ENCODE measurements around the gene STAU1. TPM values are rescaled to one million over a fixed set of nuclear protein-coding genes. Genes with fewer than 3 reads are reported as not detected.

The STAU1 gene
- total and polyA plus RNA-seq, 4 donors: 53.5 to 89.2 (median 65.2) TPM

DNA sequence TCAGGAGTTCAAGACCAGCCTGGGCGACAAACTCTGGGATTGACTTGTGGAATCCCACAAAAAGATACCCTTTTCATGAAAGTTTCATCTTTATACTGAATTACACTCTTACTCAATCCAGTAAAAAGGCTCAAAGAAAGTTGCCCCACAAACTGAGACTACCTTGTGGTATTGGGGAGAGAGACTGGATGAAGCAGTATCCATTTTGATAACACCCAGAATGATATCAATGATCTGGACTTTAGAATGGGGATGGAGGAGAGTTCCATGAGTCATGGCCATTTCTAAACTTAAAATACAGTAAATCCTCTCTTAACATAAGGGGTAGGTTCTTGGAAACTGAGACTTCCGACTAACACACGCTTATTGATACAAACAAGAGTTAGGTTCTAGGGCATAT lies 4.7 kb downstream of the STAU1 start:
- Histone ChIP-seq H3K4me1 (ENCODE audit: control insufficient read depth in 4 of 4, insufficient read depth in 4 of 4, low read length in 3 of 4) (peaks cover 19 to 50% (median 29%) of the 10 kb centered on the region in 4 donors), H3K9ac (ENCODE audit: low read depth in 1 of 2, low read length in 2 of 2) (no peak overlapping the region), H3K36me3 (ENCODE audit: control insufficient read depth in 4 of 4, insufficient read depth in 3 of 4, low read depth in 1 of 4, low read length in 3 of 4) (peaks cover 0 to 2% (median 0%) of the 10 kb centered on the region in 4 donors), H3K9me3 (ENCODE audit: control insufficient read depth in 4 of 4, low read length in 3 of 4) (no peaks in the 10 kb centered on the region), H3K27me3 (ENCODE audit: control insufficient read depth in 4 of 4, insufficient read depth in 4 of 4, low read length in 3 of 4) (no peaks in the 10 kb centered on the region), H3K4me3 (ENCODE audit: low read depth in 1 of 3, low read length in 3 of 3) (no peak overlapping the region), H3K27ac (ENCODE audit: low read depth in 1 of 2, low read length in 2 of 2) (peak overlapping the region; percentile 13 to 49)
- TF ChIP-seq FOXA1 (IDR thresholded peaks at IDR 0.05) (no peak), HNF4A (conservative IDR thresholded peaks at IDR 0.05) (peak in 1 of 2 donors; percentile 25)
- WGBS: 96% methylated on average over 3 of the region's 3 CpGs
- DNase-seq (ENCODE audit: low spot score): no peak

DNA sequence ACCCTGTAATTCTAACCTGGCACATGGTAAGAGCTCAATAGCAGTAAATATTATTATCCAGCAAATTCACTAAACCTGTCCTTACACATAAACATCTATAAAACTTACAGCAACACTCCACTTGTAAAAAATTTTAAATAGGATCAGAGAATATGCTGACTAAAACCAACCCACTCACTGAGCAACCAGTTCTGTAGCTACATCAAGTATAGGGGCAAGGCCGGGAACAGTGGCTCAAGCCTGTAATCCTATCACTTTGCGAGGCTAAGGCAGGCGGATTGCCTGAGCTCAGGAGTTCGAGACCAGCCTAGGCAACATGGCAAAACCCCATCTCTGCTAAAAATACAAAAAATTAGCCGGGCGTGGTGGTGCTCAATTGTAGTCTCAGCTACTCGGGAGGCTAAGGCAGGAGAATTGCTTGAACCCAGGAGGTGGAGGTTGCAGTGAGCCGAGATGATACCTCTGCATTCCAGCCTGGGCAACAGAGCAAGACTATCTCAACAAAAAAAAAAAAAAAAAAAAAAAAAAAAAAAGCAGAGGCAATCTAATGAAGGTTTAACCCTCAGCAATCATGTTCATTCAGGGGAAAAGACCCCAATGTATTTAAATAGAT lies 6.8 kb downstream of the STAU1 start:
- Histone ChIP-seq H3K9me3 (ENCODE audit: control insufficient read depth in 4 of 4, low read length in 3 of 4) (no peaks in the 10 kb centered on the region), H3K9ac (ENCODE audit: low read depth in 1 of 2, low read length in 2 of 2) (no peak overlapping the region), H3K27me3 (ENCODE audit: control insufficient read depth in 4 of 4, insufficient read depth in 4 of 4, low read length in 3 of 4) (no peaks in the 10 kb centered on the region), H3K27ac (ENCODE audit: low read depth in 1 of 2, low read length in 2 of 2) (peak overlapping the region in 1 of 2 donors; percentile 83), H3K36me3 (ENCODE audit: control insufficient read depth in 4 of 4, insufficient read depth in 3 of 4, low read depth in 1 of 4, low read length in 3 of 4) (peaks cover 0 to 3% (median under 1%) of the 10 kb centered on the region in 4 donors), H3K4me3 (ENCODE audit: low read depth in 1 of 3, low read length in 3 of 3) (no peak overlapping the region), H3K4me1 (ENCODE audit: control insufficient read depth in 4 of 4, insufficient read depth in 4 of 4, low read length in 3 of 4) (peaks cover 19 to 54% (median 30%) of the 10 kb centered on the region in 4 donors)
- TF ChIP-seq, protein P1, sequence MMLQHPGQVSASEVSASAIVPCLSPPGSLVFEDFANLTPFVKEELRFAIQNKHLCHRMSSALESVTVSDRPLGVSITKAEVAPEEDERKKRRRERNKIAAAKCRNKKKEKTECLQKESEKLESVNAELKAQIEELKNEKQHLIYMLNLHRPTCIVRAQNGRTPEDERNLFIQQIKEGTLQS (IDR thresholded peaks at IDR 0.05): no peak
- TF ChIP-seq HNF4G (IDR thresholded peaks at IDR 0.05) (no peak), FOXA2 (IDR thresholded peaks at IDR 0.05) (no peak), RXRA (IDR thresholded peaks at IDR 0.05) (no peak), NR2F2 (IDR thresholded peaks at IDR 0.05) (no peak), JUND (IDR thresholded peaks at IDR 0.05) (no peak), TAF1 (conservative IDR thresholded peaks at IDR 0.05) (no peak), FOXA1 (IDR thresholded peaks at IDR 0.05) (no peak), HNF4A (conservative IDR thresholded peaks at IDR 0.05) (no peak), RAD21 (IDR thresholded peaks at IDR 0.05) (no peak), EGR1 (IDR thresholded peaks at IDR 0.05; ENCODE audit: low read depth in 2 of 2) (no peak), SP1 (IDR thresholded peaks at IDR 0.05) (no peak)
- TF ChIP-seq, protein P2, sequence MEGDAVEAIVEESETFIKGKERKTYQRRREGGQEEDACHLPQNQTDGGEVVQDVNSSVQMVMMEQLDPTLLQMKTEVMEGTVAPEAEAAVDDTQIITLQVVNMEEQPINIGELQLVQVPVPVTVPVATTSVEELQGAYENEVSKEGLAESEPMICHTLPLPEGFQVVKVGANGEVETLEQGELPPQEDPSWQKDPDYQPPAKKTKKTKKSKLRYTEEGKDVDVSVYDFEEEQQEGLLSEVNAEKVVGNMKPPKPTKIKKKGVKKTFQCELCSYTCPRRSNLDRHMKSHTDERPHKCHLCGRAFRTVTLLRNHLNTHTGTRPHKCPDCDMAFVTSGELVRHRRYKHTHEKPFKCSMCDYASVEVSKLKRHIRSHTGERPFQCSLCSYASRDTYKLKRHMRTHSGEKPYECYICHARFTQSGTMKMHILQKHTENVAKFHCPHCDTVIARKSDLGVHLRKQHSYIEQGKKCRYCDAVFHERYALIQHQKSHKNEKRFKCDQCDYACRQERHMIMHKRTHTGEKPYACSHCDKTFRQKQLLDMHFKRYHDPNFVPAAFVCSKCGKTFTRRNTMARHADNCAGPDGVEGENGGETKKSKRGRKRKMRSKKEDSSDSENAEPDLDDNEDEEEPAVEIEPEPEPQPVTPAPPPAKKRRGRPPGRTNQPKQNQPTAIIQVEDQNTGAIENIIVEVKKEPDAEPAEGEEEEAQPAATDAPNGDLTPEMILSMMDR (IDR thresholded peaks at IDR 0.05; ENCODE audit: low read depth, low read length, missing input control): no peak
- TF ChIP-seq, protein P3, sequence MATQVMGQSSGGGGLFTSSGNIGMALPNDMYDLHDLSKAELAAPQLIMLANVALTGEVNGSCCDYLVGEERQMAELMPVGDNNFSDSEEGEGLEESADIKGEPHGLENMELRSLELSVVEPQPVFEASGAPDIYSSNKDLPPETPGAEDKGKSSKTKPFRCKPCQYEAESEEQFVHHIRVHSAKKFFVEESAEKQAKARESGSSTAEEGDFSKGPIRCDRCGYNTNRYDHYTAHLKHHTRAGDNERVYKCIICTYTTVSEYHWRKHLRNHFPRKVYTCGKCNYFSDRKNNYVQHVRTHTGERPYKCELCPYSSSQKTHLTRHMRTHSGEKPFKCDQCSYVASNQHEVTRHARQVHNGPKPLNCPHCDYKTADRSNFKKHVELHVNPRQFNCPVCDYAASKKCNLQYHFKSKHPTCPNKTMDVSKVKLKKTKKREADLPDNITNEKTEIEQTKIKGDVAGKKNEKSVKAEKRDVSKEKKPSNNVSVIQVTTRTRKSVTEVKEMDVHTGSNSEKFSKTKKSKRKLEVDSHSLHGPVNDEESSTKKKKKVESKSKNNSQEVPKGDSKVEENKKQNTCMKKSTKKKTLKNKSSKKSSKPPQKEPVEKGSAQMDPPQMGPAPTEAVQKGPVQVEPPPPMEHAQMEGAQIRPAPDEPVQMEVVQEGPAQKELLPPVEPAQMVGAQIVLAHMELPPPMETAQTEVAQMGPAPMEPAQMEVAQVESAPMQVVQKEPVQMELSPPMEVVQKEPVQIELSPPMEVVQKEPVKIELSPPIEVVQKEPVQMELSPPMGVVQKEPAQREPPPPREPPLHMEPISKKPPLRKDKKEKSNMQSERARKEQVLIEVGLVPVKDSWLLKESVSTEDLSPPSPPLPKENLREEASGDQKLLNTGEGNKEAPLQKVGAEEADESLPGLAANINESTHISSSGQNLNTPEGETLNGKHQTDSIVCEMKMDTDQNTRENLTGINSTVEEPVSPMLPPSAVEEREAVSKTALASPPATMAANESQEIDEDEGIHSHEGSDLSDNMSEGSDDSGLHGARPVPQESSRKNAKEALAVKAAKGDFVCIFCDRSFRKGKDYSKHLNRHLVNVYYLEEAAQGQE (IDR thresholded peaks at IDR 0.05): no peak
- WGBS: 89% methylated on average over 8 of the region's 8 CpGs
- DNase-seq (ENCODE audit: low spot score): no peak

All from liver (tissue), 9 donors.